GM12872 (cell line): ENCODE measurements around the gene ACTR3.

ENCODE experiments used
- CTCF ChIP-seq: IDR thresholded peaks from 3 replicates; pipeline ENCODE4 v1.5.1; 2011; ENCODE audit warnings: low read depth, mild to moderate bottlenecking, low read length, moderate library complexity; ENCODE audit not compliant: insufficient read depth

ACTR3 gene

GRCh38 chr2:113877711-113878598 is 11.9 kb upstream of the ACTR3 start:
- no peak for TF ChIP-seq CTCF

- no peak for TF ChIP-seq CTCF
These were observed 11.1 kb upstream of the ACTR3 start for GRCh38 chr2:113878743-113879142.

- no peak for TF ChIP-seq CTCF
These were observed 10.4 kb upstream of the ACTR3 start for GRCh38 chr2:113879457-113879856.

- TF ChIP-seq CTCF, result no peak
These were observed 3.3 kb upstream of the ACTR3 start for GRCh38 chr2:113886479-113887008.

- TF ChIP-seq CTCF, result no peak
These were observed 2.7 kb upstream of the ACTR3 start for GRCh38 chr2:113887009-113887792.

- TF ChIP-seq CTCF, result no peak
These were observed 1.0 kb upstream of the ACTR3 start for GRCh38 chr2:113888641-113889470.
